K562 treated with DMSO at 1 percent for 48 hours (cell line): ENCODE results near the gene CCDC188. TPM values are rescaled to one million over a fixed set of nuclear protein-coding genes. Genes with fewer than 3 reads are reported as not detected.

ENCODE experiments used
- total RNA-seq: library from RNA; unstranded; fragments of 300-600 nt; gene quantifications from 2 replicates; pipeline ENCODE4 v1.2.3, GENCODE V29; 2022; ENCODE audit warnings: low replicate concordance; ENCODE audit errors: extremely low read depth

Gene CCDC188
- total RNA-seq: not detected in 2 replicates

DNA sequence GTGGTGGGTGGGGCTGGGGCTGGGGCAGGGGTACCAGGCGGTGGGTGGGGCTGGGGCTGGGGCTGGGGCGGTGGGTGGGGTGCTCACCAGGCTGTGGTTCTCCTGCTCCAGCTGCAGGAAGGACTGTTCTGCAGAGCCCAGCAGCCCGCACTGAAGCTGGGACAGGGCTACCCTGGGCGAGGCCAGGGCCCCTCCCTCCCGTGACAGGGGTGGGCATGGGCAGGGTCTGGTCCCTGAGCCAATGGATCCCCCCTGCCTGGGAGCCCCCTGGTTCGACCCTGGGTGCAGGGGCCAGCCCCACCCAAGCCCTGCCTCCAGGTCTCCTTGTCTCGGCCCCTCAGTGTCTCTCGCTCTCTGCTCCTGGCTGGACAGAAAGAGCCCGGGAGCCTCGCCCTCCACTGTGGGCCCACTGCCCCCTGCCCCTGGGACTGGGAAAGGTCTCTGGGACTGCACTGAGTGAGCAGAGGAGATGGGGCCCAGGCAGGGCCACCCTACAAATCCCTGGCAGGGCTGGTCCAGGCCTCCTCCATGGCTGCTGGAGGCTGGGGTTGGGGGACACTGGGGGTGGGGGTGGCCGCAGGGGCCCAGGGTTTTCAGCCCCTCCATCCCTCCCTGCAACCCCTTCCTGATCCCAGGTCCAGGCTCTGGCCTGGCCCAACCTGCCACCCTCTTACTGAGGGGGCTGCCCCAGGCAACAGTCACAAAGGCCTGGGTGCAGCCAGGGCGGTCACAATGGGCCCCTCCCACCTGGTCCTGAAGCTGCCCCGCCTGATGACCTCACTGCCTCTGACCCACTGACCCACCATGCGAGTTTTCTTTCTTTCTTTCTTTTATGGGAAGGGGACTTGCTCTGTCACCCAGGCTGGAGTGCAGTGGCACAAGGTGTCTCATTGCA is at the start of gene CCDC188:
Gene CCDC188 (minus strand): TSS at position 675 of the 895 bp plus-strand sequence. CDS start 69 bp downstream, at position 606.

DNA sequence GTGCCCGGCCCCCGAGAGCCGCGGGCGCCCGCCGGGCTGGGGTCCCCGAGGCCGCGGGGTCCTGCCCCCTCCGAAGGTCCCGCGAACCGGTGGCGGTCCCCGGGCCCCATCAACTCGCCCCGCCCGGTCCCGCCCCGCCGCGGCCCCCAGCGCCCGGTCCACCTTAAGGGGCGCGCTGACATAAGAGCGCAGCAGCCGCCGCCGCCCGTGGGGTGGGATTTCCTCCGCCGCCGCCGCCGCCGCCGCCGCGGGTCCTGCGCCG is 19.3 kb downstream of the CCDC188 start, which contains the start of gene ZDHHC8:
Gene ZDHHC8 (plus strand): TSS at position 208 of the 262 bp plus-strand sequence. CDS start 144 bp downstream, outside the sequence.

DNA sequence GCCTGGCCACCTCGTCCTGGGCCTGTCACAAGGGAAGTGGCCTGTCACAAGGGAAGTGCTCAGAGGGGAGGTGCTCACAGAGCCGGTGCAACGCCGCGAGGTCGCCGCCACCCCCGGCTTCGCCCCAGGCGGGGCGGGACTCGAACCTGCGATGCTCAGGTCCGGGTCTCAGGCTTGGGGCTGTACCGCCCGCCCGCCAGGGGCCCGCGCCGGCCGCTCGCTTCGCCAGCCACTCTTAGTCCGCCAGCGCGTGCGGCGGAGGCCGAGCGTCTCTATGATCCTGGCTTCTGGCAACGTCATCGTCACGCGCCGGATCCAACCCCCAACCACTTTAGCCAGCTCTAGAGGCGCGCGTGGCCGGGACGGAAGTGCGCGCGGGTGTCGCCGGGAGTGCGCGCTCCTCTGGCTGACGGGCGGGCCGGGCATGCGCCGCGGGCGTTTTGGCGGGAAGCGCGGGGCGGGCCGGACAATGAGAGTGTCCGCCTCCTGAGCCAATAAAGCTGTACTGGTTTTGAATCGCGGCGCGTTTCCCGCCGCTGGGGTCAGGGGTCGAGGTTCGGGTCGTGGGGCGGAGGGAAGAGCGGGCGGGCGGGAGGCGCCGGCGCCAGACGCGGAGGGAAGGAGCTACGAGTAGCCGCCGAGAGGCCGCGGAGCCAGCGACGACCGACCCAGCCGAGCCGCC is 33.8 kb downstream of the CCDC188 start, which contains the start of gene TRMT2A:
Gene TRMT2A (minus strand): TSS at position 276 of the 682 bp plus-strand sequence. CDS start 320 bp downstream, outside the sequence.

DNA sequence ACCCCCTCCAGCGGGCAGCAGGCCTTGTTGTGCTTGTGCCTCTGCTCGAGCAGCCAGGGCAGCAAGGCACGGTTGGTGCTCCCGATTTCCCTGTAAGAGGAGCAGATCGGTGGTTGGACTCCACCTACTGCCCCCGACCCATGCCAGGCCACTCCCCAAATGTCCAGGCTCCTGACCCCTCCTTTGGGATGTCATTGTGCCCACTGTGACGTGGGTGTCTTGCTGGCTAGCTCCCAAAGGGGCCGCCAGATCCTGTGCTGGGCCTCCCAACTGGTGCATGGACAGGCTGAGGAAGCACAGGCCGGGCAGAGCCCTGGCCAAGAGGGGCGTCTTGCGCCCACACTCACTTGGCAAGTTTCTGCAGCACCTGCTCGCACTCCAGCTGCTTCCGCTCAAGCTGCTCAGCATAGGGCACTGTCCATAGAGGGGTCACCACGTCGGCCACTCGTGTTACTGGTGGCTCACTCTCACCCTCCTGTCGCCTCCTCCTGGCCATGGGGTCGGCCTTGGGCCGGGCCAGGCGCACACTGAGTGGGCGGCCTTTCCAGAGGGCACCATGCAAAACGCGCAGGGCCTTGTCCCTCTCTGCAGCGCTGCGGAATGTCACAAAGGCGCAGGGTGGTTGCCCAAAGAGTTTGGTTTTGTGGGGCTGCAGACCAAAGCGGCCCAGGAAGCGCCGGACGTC is 35.0 kb downstream of the CCDC188 start, which contains the start of gene RANBP1:
Gene RANBP1 (plus strand): TSS at position 414 of the 685 bp plus-strand sequence. CDS start 81 bp downstream, at position 495.

Other genes with a start within 250 kb of the CCDC188 start
- not detected in 2 replicates for gene COMT, start 209.3 kb downstream of the CCDC188 start, total RNA-seq
- gene TXNRD2, start 209.2 kb downstream of the CCDC188 start, total RNA-seq: not detected in 2 replicates
- 142 TPM in 1 of 2 replicates, not detected in the other for gene ARVCF, start 134.2 kb downstream of the CCDC188 start, total RNA-seq
- gene TANGO2, start 129.9 kb downstream of the CCDC188 start, total RNA-seq: not detected in 2 replicates
- gene DGCR8, start 70.8 kb downstream of the CCDC188 start, total RNA-seq: not detected in 2 replicates
- 684 TPM in 1 of 2 replicates, not detected in the other for gene RANBP1, start 35.0 kb downstream of the CCDC188 start, total RNA-seq
- 156 TPM in 1 of 2 replicates, not detected in the other for gene TRMT2A, start 33.8 kb downstream of the CCDC188 start, total RNA-seq
- not detected in 2 replicates for gene ZDHHC8, start 19.3 kb downstream of the CCDC188 start, total RNA-seq
- not detected in 2 replicates for gene RTN4R, start 117.3 kb upstream of the CCDC188 start, total RNA-seq
- not detected in 2 replicates for gene DGCR6L, start 169.0 kb upstream of the CCDC188 start, total RNA-seq
- not detected in 2 replicates for gene ZNF74, start 243.1 kb upstream of the CCDC188 start, total RNA-seq